K562 (cell line): ENCODE data around the gene NOA1. TPM values are rescaled to one million over a fixed set of nuclear protein-coding genes. Genes with fewer than 3 reads are reported as not detected.

ENCODE experiments used
- ARHGAP35 ChIP-seq: fragments of 450-650 bp; IDR thresholded peaks from 2 replicates; pipeline ENCODE4 v1.6.1; 2018; ENCODE audit not compliant: partially characterized antibody
- ATF1 ChIP-seq, 2 experiments: fragments of 450-650 bp in 1 of 2; IDR thresholded peaks; 2 replicates each; pipeline ENCODE4 v1.6.1; 2016; ENCODE audit warnings: missing compliant biosample characterization in 1 of 2, missing genetic modification characterization in 1 of 2
- HES1 ChIP-seq: fragments of 450-650 bp; IDR thresholded peaks from 2 replicates; pipeline ENCODE4 v1.6.1; 2016; ENCODE audit warnings: low read depth, mild to moderate bottlenecking, moderate library complexity
- JUND ChIP-seq, 2 experiments: IDR thresholded peaks; 2 replicates in 1 of 2; 3 replicates in 1 of 2; pipeline ENCODE4 v1.6.1; 2011; ENCODE audit warnings: borderline replicate concordance in 2 of 2, low read depth in 2 of 2, low read length in 2 of 2, improper control_type of control experiment in 1 of 2, missing biosample characterization in 1 of 2, missing genetic modification characterization in 1 of 2, missing genetic modification reagents in 1 of 2
- NFATC3 ChIP-seq: fragments of 450-650 bp; IDR thresholded peaks from 2 replicates; pipeline ENCODE4 v1.6.1; 2017; ENCODE audit warnings: mild to moderate bottlenecking
- SNAPC5 ChIP-seq: fragments of 250-450 bp; sonication (Bioruptor Pico); IDR thresholded peaks from 2 replicates; pipeline ENCODE4 v1.8.0; 2021; ENCODE audit warnings: moderate library complexity, mild to moderate bottlenecking, inconsistent platforms
- ZBTB49 ChIP-seq: sonication (generic); formaldehyde crosslinking; IDR thresholded peaks from 2 replicates; pipeline ENCODE4 v1.8.0; 2022; ENCODE audit warnings: missing genetic modification reagents, mild to moderate bottlenecking, borderline replicate concordance
- ZBTB7A ChIP-seq: IDR thresholded peaks from 2 replicates; pipeline ENCODE4 v1.6.1; 2011; ENCODE audit warnings: low read depth, mild to moderate bottlenecking, low read length, moderate library complexity, borderline replicate concordance; ENCODE audit not compliant: control insufficient read depth
- ZNF354B ChIP-seq: fragments of 250-450 bp; sonication (Bioruptor Pico); IDR thresholded peaks from 2 replicates; pipeline ENCODE4 v1.4.0; 2020
- ZNF592 ChIP-seq: fragments of 450-650 bp; IDR thresholded peaks from 2 replicates; pipeline ENCODE4 v1.6.1; 2017; ENCODE audit warnings: antibody characterized with exemption, mild to moderate bottlenecking
- polyA plus RNA-seq, 8 experiments: library from polyadenylated mRNA; depleted of rRNA in 4 of 8; stranded (reverse) in 5 of 8; unstranded in 3 of 8; fragments of >200 nt; fragmentation: Nextera tagmentation in 2 of 8; fragmentation: Illumina TruSeq in 1 of 8; extraction: Ambion mirVana in 2 of 8; extraction: Trizol in 1 of 8; gene quantifications; 2 replicates each; pipeline versions ENCODE4 v1.2.1 to v1.2.3, GENCODE V29; 2011 to 2014; ENCODE audit warnings: inconsistent platforms in 1 of 8, missing spikeins in 1 of 8
- total RNA-seq, 7 experiments: library from RNA; depleted of rRNA in 6 of 7; stranded (reverse); fragments of >200 nt in 6 of 7; fragmentation: Illumina TruSeq in 2 of 7; extraction: Trizol in 2 of 7; gene quantifications; 2 replicates each; pipeline versions ENCODE4 v1.2.1 to v1.2.3, GENCODE V29; 2011 to 2021; ENCODE audit warnings: low replicate concordance in 1 of 7
- TF ChIP-seq, protein P1 (sequence below): fragments of 200-800 bp; sonication (Bioruptor generic); IDR thresholded peaks from 2 replicates; pipeline ENCODE4 v1.6.1; 2016; ENCODE audit warnings: missing genetic modification characterization, missing compliant biosample characterization

NOA1 gene
- total and polyA plus RNA-seq, 9 of the 15 experiments (the other 6 are each of a cell fraction or from before 2014, with no cell fraction given), result 2.6 to 26.6 (median 16.7) TPM

DNA sequence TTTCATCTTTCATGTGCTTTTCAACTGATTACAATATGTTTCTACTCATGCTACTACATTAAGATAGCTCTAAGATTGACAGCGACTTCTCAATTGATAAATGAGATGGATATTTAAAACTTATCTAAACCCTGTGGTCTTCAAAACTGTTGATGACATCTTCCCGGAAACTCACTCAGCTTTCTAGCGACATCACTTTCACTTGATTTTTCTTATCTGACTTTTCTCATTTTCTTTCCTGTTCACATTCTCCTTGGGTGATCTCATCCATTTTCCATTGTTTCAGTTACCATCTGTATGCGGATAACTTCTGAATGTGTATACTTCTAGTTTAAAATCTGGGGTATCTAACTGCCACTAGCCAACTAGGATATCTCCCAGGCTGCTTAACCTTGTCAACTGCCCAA is 4.4 kb upstream of the NOA1 start (continued):
- 0 out of 2 replicates have a peak, but pooled peaks have one; percentile 25 for TF ChIP-seq ZNF592
- TF ChIP-seq HES1, result 0 out of 2 replicates have a peak, but pooled peaks have one; percentile 36
- peak; percentile 92 for TF ChIP-seq NFATC3
- TF ChIP-seq, protein P1, sequence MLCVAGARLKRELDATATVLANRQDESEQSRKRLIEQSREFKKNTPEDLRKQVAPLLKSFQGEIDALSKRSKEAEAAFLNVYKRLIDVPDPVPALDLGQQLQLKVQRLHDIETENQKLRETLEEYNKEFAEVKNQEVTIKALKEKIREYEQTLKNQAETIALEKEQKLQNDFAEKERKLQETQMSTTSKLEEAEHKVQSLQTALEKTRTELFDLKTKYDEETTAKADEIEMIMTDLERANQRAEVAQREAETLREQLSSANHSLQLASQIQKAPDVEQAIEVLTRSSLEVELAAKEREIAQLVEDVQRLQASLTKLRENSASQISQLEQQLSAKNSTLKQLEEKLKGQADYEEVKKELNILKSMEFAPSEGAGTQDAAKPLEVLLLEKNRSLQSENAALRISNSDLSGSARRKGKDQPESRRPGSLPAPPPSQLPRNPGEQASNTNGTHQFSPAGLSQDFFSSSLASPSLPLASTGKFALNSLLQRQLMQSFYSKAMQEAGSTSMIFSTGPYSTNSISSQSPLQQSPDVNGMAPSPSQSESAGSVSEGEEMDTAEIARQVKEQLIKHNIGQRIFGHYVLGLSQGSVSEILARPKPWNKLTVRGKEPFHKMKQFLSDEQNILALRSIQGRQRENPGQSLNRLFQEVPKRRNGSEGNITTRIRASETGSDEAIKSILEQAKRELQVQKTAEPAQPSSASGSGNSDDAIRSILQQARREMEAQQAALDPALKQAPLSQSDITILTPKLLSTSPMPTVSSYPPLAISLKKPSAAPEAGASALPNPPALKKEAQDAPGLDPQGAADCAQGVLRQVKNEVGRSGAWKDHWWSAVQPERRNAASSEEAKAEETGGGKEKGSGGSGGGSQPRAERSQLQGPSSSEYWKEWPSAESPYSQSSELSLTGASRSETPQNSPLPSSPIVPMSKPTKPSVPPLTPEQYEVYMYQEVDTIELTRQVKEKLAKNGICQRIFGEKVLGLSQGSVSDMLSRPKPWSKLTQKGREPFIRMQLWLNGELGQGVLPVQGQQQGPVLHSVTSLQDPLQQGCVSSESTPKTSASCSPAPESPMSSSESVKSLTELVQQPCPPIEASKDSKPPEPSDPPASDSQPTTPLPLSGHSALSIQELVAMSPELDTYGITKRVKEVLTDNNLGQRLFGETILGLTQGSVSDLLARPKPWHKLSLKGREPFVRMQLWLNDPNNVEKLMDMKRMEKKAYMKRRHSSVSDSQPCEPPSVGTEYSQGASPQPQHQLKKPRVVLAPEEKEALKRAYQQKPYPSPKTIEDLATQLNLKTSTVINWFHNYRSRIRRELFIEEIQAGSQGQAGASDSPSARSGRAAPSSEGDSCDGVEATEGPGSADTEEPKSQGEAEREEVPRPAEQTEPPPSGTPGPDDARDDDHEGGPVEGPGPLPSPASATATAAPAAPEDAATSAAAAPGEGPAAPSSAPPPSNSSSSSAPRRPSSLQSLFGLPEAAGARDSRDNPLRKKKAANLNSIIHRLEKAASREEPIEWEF (CRISPR knock-in tag), result no peak
- TF ChIP-seq ZBTB49 (CRISPR knock-in tag), result no peak
- TF ChIP-seq ATF1 (CRISPR knock-in tag; IDR thresholded peaks at IDR 0.05), result no peak
- TF ChIP-seq ATF1 (tag; IDR thresholded peaks at IDR 0.05), result 0 out of 2 replicates have a peak, but pooled peaks have one; percentile 26
- TF ChIP-seq JUND (IDR thresholded peaks at IDR 0.05; ENCODE audit: borderline replicate concordance, low read depth, low read length), result peak; percentile 87
- peak; percentile 85; the same call in 1 of the 3 replicates for TF ChIP-seq JUND (tag; IDR thresholded peaks at IDR 0.05; ENCODE audit: borderline replicate concordance, low read depth, low read length)
- TF ChIP-seq ZNF354B (CRISPR knock-in tag), result no peak
- no peak for TF ChIP-seq ARHGAP35
- no peak for TF ChIP-seq SNAPC5 (CRISPR knock-in tag)
- TF ChIP-seq ZBTB7A, result no peak
